Fibroblast of lung (primary cell): ENCODE measurements around the gene SGPL1.

Experiments
- CTCF ChIP-seq, 2 donors: IDR thresholded peaks in 1 of 2; conservative IDR thresholded peaks in 1 of 2; 1 replicate in 1 of 2; 2 replicates in 1 of 2; pipeline ENCODE4 v1.5.1; 2011 to 2012; ENCODE audit warnings: low read length in 2 of 2, control low read depth in 1 of 2, inconsistent platforms in 1 of 2, low read depth in 1 of 2, mild to moderate bottlenecking in 1 of 2
- EZH2 ChIP-seq: IDR thresholded peaks from 2 replicates; pipeline ENCODE4 v1.5.1; 2012; ENCODE audit warnings: low read length, control low read depth, mild to moderate bottlenecking; ENCODE audit errors: missing control alignments

DNA sequence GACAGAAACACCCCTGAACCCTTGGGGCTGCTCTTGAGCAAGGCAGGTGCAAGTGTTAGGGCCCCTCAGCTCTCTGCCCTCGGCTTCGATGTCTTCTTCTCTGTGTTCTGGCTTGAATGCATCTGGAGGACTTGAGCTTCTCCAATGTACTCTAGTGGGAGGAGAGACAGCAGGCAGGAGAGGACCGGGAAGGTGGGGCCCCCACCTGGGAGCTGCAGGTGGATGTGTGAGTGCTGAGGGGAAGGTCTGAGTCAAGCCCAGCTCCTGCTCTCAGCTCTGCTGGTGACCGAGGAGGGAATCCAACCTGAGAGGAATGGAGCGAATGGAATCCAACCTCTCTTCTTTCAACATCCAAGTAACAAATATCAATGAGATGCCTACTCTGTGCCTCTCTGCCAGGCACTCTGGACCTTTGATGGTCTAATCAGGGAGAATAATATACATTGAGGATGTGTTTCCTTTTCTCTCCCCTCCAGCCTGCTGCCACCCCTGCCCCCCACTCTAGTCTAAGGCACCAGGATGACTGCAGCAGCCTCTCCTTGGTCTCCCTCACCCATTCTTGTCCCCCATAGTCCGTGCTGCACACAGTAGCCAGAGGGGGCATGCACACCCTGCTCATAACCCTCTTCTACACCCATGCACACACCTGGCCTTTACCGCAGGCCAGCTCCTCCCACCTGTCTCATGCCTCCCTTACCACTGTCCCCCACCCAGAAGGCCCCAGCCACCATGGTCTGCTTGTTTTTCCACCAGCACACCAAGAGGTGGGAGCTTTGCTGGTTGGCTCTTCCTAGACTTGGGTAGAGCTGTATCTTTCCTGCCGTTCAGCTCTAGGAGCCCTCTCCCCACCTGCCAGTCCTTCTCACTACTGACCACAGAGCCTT, 44.2 kb upstream of the SGPL1 start:
- TF ChIP-seq CTCF (conservative IDR thresholded peaks at IDR 0.05 in 1 of 2, IDR thresholded peaks at IDR 0.05 in 1 of 2; ENCODE audit: low read depth in 1 of 2, low read length in 2 of 2) = no peak
- no peak for TF ChIP-seq EZH2
